ENCODE results near the gene ATG4B. TPM values are rescaled to one million over a fixed set of nuclear protein-coding genes. Genes with fewer than 3 reads are reported as not detected.
A peak's percentile ranks its signal among the peaks of the same experiment; 100 is the strongest.

The ATG4B gene
- total RNA-seq, 2 donors from 2014 or later = 126 to 166 TPM

- DNase-seq = no peak
- Mint-ChIP-seq H3K4me1 (peaks cover 11% of the 10 kb centered on the region), H3K36me3 (ENCODE audit: low read depth) (peaks cover under 1% of the 10 kb centered on the region), H3K27me3 (ENCODE audit: insufficient read depth) (no peaks in the 10 kb centered on the region), H3K27ac (no peak overlapping the region), H3K4me3 (no peak overlapping the region), H3K9me3 (no peaks in the 10 kb centered on the region)
- Histone ChIP-seq H3K4me1 (ENCODE audit: control insufficient read depth, insufficient read depth, low read length) (no peaks in the 10 kb centered on the region), H3K9ac (ENCODE audit: extremely low read depth, low read length, poor library complexity, severe bottlenecking) (no peak overlapping the region), H3K27ac (ENCODE audit: low read depth, low read length) (no peak overlapping the region), H3K27me3 (ENCODE audit: control insufficient read depth, insufficient read depth, low read length, poor library complexity, severe bottlenecking) (no peaks in the 10 kb centered on the region), H3K36me3 (ENCODE audit: control insufficient read depth, insufficient read depth, low read length) (no peaks in the 10 kb centered on the region), H3K4me3 (ENCODE audit: low read length) (no peak overlapping the region), H3K9me3 (ENCODE audit: control insufficient read depth, low read length) (no peaks in the 10 kb centered on the region)
- 93 to 95% methylated on average over 13 to 19 of the region's 20 CpGs for WGBS, 2 experiments (ENCODE audit: insufficient coverage in 1 of 2, insufficient read length in 1 of 2)
- no peak for TF ChIP-seq CTCF (conservative IDR thresholded peaks at IDR 0.05)
These were observed 25.1 kb upstream of the ATG4B start for GRCh38 chr2:241612156-241613016.

- 92 to 95% methylated on average over 11 to 14 of the region's 15 CpGs for WGBS, 2 experiments (ENCODE audit: insufficient coverage in 1 of 2, insufficient read length in 1 of 2)
- Mint-ChIP-seq H3K27ac (peak overlapping the region; percentile 48), H3K4me1 (peaks cover 18% of the 10 kb centered on the region), H3K4me3 (no peak overlapping the region), H3K36me3 (ENCODE audit: low read depth) (peaks cover 1% of the 10 kb centered on the region), H3K27me3 (ENCODE audit: insufficient read depth) (no peaks in the 10 kb centered on the region), H3K9me3 (no peaks in the 10 kb centered on the region)
- Histone ChIP-seq H3K27me3 (ENCODE audit: control insufficient read depth, insufficient read depth, low read length, poor library complexity, severe bottlenecking) (no peaks in the 10 kb centered on the region), H3K36me3 (ENCODE audit: control insufficient read depth, insufficient read depth, low read length) (no peaks in the 10 kb centered on the region), H3K4me3 (ENCODE audit: low read length) (no peak overlapping the region), H3K9ac (ENCODE audit: extremely low read depth, low read length, poor library complexity, severe bottlenecking) (no peak overlapping the region), H3K27ac (ENCODE audit: low read depth, low read length) (no peak overlapping the region), H3K9me3 (ENCODE audit: control insufficient read depth, low read length) (no peaks in the 10 kb centered on the region), H3K4me1 (ENCODE audit: control insufficient read depth, insufficient read depth, low read length) (no peaks in the 10 kb centered on the region)
- TF ChIP-seq CTCF (conservative IDR thresholded peaks at IDR 0.05) = no peak
- DNase-seq = no peak
These were observed 24.3 kb upstream of the ATG4B start for GRCh38 chr2:241613017-241613780.

DNA sequence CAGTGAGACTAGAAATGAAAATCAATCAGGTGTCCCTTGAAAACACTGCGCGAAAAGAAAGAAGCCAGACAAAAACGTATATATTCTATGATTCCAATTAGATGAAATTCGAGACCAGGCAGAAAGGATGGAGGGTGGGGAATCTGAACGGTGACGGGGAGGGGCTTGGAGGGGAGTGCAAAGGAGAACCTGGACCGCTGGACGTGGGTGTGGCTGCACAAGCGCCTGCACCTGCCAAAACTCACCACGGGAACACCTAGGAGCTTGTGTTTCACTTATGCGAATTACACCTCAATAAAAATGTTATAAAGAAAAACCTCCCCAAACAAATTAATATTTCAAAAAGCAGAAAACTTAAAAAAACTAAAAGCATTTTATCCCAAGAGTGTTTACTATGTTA lies 22.5 kb upstream of the ATG4B start:
- H3K9me3 ChIP-seq (ENCODE audit: control insufficient read depth, low read length) = no peaks in the 10 kb centered on the region

More for the DNA sequence above, 22.5 kb upstream of the ATG4B start:
- Histone ChIP-seq H3K27me3 (ENCODE audit: control insufficient read depth, insufficient read depth, low read length, poor library complexity, severe bottlenecking) (no peaks in the 10 kb centered on the region), H3K4me1 (ENCODE audit: control insufficient read depth, insufficient read depth, low read length) (no peaks in the 10 kb centered on the region), H3K27ac (ENCODE audit: low read depth, low read length) (no peak overlapping the region), H3K9ac (ENCODE audit: extremely low read depth, low read length, poor library complexity, severe bottlenecking) (no peak overlapping the region), H3K36me3 (ENCODE audit: control insufficient read depth, insufficient read depth, low read length) (peaks cover 9% of the 10 kb centered on the region), H3K4me3 (ENCODE audit: low read length) (no peak overlapping the region)
- peaks cover 18% of the 10 kb centered on the region for H3K4me1 Mint-ChIP-seq
- H3K4me3 Mint-ChIP-seq = no peak overlapping the region
- peak overlapping the region; percentile 31 for H3K27ac Mint-ChIP-seq
- H3K9me3 Mint-ChIP-seq = no peaks in the 10 kb centered on the region
- no peak for DNase-seq
- peaks cover 8% of the 10 kb centered on the region for H3K36me3 Mint-ChIP-seq (ENCODE audit: low read depth)
- 92% methylated on average over 7 to 11 of the region's 11 CpGs for WGBS, 2 experiments (ENCODE audit: insufficient coverage in 1 of 2, insufficient read length in 1 of 2)
- no peak for TF ChIP-seq CTCF (conservative IDR thresholded peaks at IDR 0.05)
- no peaks in the 10 kb centered on the region for H3K27me3 Mint-ChIP-seq (ENCODE audit: insufficient read depth)
